IMR-90 (cell line): ENCODE data around the gene TENM3. TPM values are rescaled to one million over a fixed set of nuclear protein-coding genes. Genes with fewer than 3 reads are reported as not detected.

Experiments used
- ATAC-seq: fragments of 200-7000 bp; cut with Tn5 transposase; 2 replicates; pipeline ENCODE4 v1.9.1; 2020; ENCODE audit warnings: low read depth, mild to moderate bottlenecking, moderate library complexity
- BruUV-seq: library from RNA; stranded (reverse); fragments of 400-500 nt; replicated peaks from 2 replicates; lab custom pipeline; 2021; lab: Mats Ljungman, UMichigan
- CTCF ChIA-PET: fragments of 300-600 bp; formaldehyde crosslinking; extraction: SDS; loops from one replicate; lab custom pipeline; 2021; ENCODE audit warnings: antibody characterized with exemption; lab: Yijun Ruan, JAX
- POLR2A ChIA-PET: fragments of 300-600 bp; sonication (Branson Sonifier 250); formaldehyde crosslinking; loops from one replicate; lab custom pipeline; 2022; ENCODE audit warnings: antibody characterized with exemption; ENCODE audit not compliant: unreplicated experiment; lab: Charles Lee
- DNase-seq: peaks from one replicate; pipeline ENCODE4 v3.0.0; 2013
- H2AFZ ChIP-seq: replicated peaks from 2 replicates; pipeline ENCODE3; 2013; ENCODE audit warnings: low read length, mild to moderate bottlenecking; ENCODE audit not compliant: poor library complexity
- H2AK5ac ChIP-seq: 2 replicates; pipeline ENCODE4 v1.6.1; 2013; ENCODE audit warnings: low read depth, low read length, inconsistent platforms
- H2AK9ac ChIP-seq: replicated peaks from 2 replicates; pipeline ENCODE3; 2013; ENCODE audit warnings: mild to moderate bottlenecking, low read depth, low read length, moderate library complexity; ENCODE audit not compliant: poor library complexity
- H2BK120ac ChIP-seq: 2 replicates; pipeline ENCODE4 v1.6.1; 2013; ENCODE audit warnings: low read depth, low read length, inconsistent platforms
- H2BK15ac ChIP-seq: 3 replicates; pipeline ENCODE4 v1.6.1; 2013; ENCODE audit warnings: low read depth, low read length, inconsistent platforms
- H2BK20ac ChIP-seq: 2 replicates; pipeline ENCODE4 v1.6.1; 2013; ENCODE audit warnings: low read depth, mild to moderate bottlenecking, inconsistent platforms, low read length, moderate library complexity
- H2BK5ac ChIP-seq: 2 replicates; pipeline ENCODE4 v1.6.1; 2013; ENCODE audit warnings: mild to moderate bottlenecking, low read depth, low read length, inconsistent platforms; ENCODE audit not compliant: poor library complexity, severe bottlenecking
- H3K14ac ChIP-seq: replicated peaks from 2 replicates; pipeline ENCODE4 v1.6.1; 2013; ENCODE audit warnings: low read depth, low read length, inconsistent platforms
- H3K18ac ChIP-seq: 2 replicates; pipeline ENCODE4 v1.6.1; 2013; ENCODE audit warnings: low read depth, low read length, control low read depth
- H3K23ac ChIP-seq: 2 replicates; pipeline ENCODE4 v1.6.1; 2013; ENCODE audit warnings: low read depth, low read length, inconsistent platforms
- H3K27ac ChIP-seq: 2 replicates; pipeline ENCODE4 v1.5.1; 2013; ENCODE audit warnings: mild to moderate bottlenecking, control low read depth, low read length; ENCODE audit not compliant: insufficient read depth
- H3K27me3 ChIP-seq: 2 replicates; pipeline ENCODE4 v1.6.1; 2013; ENCODE audit warnings: low read length; ENCODE audit not compliant: control insufficient read depth, insufficient read depth
- H3K36me3 ChIP-seq: 2 replicates; pipeline ENCODE4 v1.6.1; 2013; ENCODE audit warnings: low read length, mixed read lengths; ENCODE audit not compliant: control insufficient read depth, insufficient read depth
- H3K4ac ChIP-seq: 2 replicates; pipeline ENCODE4 v1.6.1; 2013; ENCODE audit warnings: low read depth, low read length, inconsistent platforms
- H3K4me1 ChIP-seq: 2 replicates; pipeline ENCODE4 v1.6.1; 2013; ENCODE audit warnings: low read length, mixed read lengths; ENCODE audit not compliant: control insufficient read depth, insufficient read depth
- H3K4me2 ChIP-seq: 2 replicates; pipeline ENCODE4 v1.6.1; 2013; ENCODE audit warnings: low read depth, mild to moderate bottlenecking, control low read depth, low read length, moderate library complexity
- H3K4me3 ChIP-seq: 2 replicates; pipeline ENCODE4 v1.5.1; 2013; ENCODE audit warnings: low read depth, mild to moderate bottlenecking, control low read depth, low read length, moderate library complexity; ENCODE audit not compliant: insufficient read depth
- H3K56ac ChIP-seq: 2 replicates; pipeline ENCODE4 v1.6.1; 2013; ENCODE audit warnings: low read length, inconsistent platforms; ENCODE audit not compliant: insufficient read depth; ENCODE audit errors: extremely low read depth
- H3K79me1 ChIP-seq, 2 experiments: 2 replicates each; pipeline ENCODE4 v1.6.1; 2013; ENCODE audit warnings: low read length in 2 of 2, inconsistent platforms in 1 of 2, low read depth in 1 of 2
- H3K9ac ChIP-seq: 2 replicates; pipeline ENCODE4 v1.6.1; 2013; ENCODE audit warnings: low read depth, low read length, control low read depth
- H3K9me1 ChIP-seq: 2 replicates; pipeline ENCODE4 v1.6.1; 2013; ENCODE audit warnings: low read length, inconsistent platforms; ENCODE audit not compliant: insufficient read depth
- H3K9me3 ChIP-seq: 2 replicates; pipeline ENCODE4 v1.6.1; 2013; ENCODE audit warnings: low read length; ENCODE audit not compliant: control insufficient read depth, insufficient read depth
- H4K20me1 ChIP-seq: 2 replicates; pipeline ENCODE4 v1.6.1; 2013; ENCODE audit warnings: low read length, inconsistent platforms; ENCODE audit not compliant: insufficient read depth
- H4K5ac ChIP-seq: 2 replicates; pipeline ENCODE4 v1.6.1; 2013; ENCODE audit warnings: mild to moderate bottlenecking, low read depth, low read length, control low read depth
- H4K8ac ChIP-seq, 2 experiments: 2 replicates each; pipeline ENCODE4 v1.6.1; 2013; ENCODE audit warnings: low read depth in 2 of 2, low read length in 2 of 2, control low read depth in 1 of 2, inconsistent platforms in 1 of 2
- H4K91ac ChIP-seq: 2 replicates; pipeline ENCODE4 v1.6.1; 2013; ENCODE audit warnings: low read depth, low read length, inconsistent platforms; ENCODE audit not compliant: insufficient read depth
- BHLHE40 ChIP-seq: fragments of 150-350 bp; IDR thresholded peaks from 2 replicates; pipeline ENCODE4 v1.6.1; 2016; ENCODE audit warnings: mild to moderate bottlenecking, low read depth, low read length
- CEBPB ChIP-seq: IDR thresholded peaks from 2 replicates; pipeline ENCODE4 v1.6.1; 2012; ENCODE audit warnings: low read depth, low read length, improper control_type of control experiment
- CHD1 ChIP-seq: IDR thresholded peaks from 2 replicates; pipeline ENCODE4 v1.6.1; 2012; ENCODE audit warnings: low read depth, low read length, improper control_type of control experiment
- CTCF ChIP-seq: conservative IDR thresholded peaks from 2 replicates; pipeline ENCODE4 v1.5.1; 2012; ENCODE audit warnings: mild to moderate bottlenecking, low read depth, low read length, improper control_type of control experiment
- ELK1 ChIP-seq: fragments of 150-350 bp; IDR thresholded peaks from 2 replicates; pipeline ENCODE4 v1.6.1; 2016; ENCODE audit warnings: low read depth, mild to moderate bottlenecking, low read length, moderate library complexity, borderline replicate concordance
- FOS ChIP-seq: fragments of 150-350 bp; IDR thresholded peaks from 2 replicates; pipeline ENCODE4 v1.6.1; 2016; ENCODE audit warnings: low read depth, low read length
- MAFK ChIP-seq: IDR thresholded peaks from 2 replicates; pipeline ENCODE4 v1.6.1; 2012; ENCODE audit warnings: low read depth, low read length, improper control_type of control experiment
- MAZ ChIP-seq: IDR thresholded peaks from 2 replicates; pipeline ENCODE4 v1.6.1; 2012; ENCODE audit warnings: low read depth, mild to moderate bottlenecking, low read length, improper control_type of control experiment, moderate library complexity, borderline replicate concordance
- MXI1 ChIP-seq: IDR thresholded peaks from 2 replicates; pipeline ENCODE4 v1.6.1; 2012; ENCODE audit warnings: low read depth, mild to moderate bottlenecking, low read length, moderate library complexity, borderline replicate concordance
- NFE2L2 ChIP-seq: fragments of 150-350 bp; IDR thresholded peaks from 2 replicates; pipeline ENCODE4 v1.6.1; 2016; ENCODE audit warnings: low read depth, mild to moderate bottlenecking, low read length
- POLR2A ChIP-seq: IDR thresholded peaks from 2 replicates; pipeline ENCODE4 v1.6.1; 2012; ENCODE audit warnings: mild to moderate bottlenecking, low read depth, low read length
- RAD21 ChIP-seq: IDR thresholded peaks from 2 replicates; pipeline ENCODE4 v1.6.1; 2012; ENCODE audit warnings: low read length, improper control_type of control experiment
- RCOR1 ChIP-seq: IDR thresholded peaks from 2 replicates; pipeline ENCODE4 v1.6.1; 2012; ENCODE audit warnings: mild to moderate bottlenecking, low read length, improper control_type of control experiment; ENCODE audit not compliant: insufficient replicate concordance
- RFX5 ChIP-seq: IDR thresholded peaks from 2 replicates; pipeline ENCODE4 v1.8.0; 2012; ENCODE audit warnings: low read depth, mild to moderate bottlenecking, low read length, moderate library complexity
- SMC3 ChIP-seq: fragments of 150-350 bp; IDR thresholded peaks from 2 replicates; pipeline ENCODE4 v1.6.1; 2016; ENCODE audit warnings: low read depth, mild to moderate bottlenecking, antibody characterized with exemption, low read length, moderate library complexity
- WGBS, 2 experiments: methylation state at CpG; one replicate each; pipeline versions ENCODE4 v1.1.5 to v1.1.7; 2013; ENCODE audit warnings: missing lambda C conversion rate in 2 of 2; ENCODE audit not compliant: insufficient read length in 1 of 2; ENCODE audit errors: extremely low coverage in 2 of 2; 5-methylcytosine and 5-hydroxymethylcytosine counted together
- dilution Hi-C: fragments of 300-500 bp; cut with HindIII; formaldehyde crosslinking; loops from one replicate; pipeline ENCODE4 v1.14.3; 2018; ENCODE audit warnings: low sequenced_read_pairs; ENCODE audit not compliant: unreplicated experiment
- in situ Hi-C: fragments of 300-500 bp; cut with MboI; formaldehyde crosslinking; loops from 3 replicates; pipeline ENCODE4 v1.14.3; 2019; ENCODE audit warnings: low sequenced_read_pairs, inconsistent platforms, mixed read lengths
- intact Hi-C: fragments of 100-400 bp; cut with micrococcal nuclease; formaldehyde crosslinking; loops from 2 replicates; pipeline ENCODE4 v1.10.0; 2022
- polyA plus RNA-seq, 3 experiments: library from polyadenylated mRNA; depleted of rRNA; stranded (reverse); fragments of >200 nt; gene quantifications; 2 replicates each; pipeline ENCODE4 v1.2.3, GENCODE V29; 2012; ENCODE audit warnings: low replicate concordance in 1 of 3
- total RNA-seq: library from RNA; depleted of rRNA; stranded (reverse); fragments of >200 nt; gene quantifications from 2 replicates; pipeline ENCODE4 v1.2.3, GENCODE V29; 2012
- TF ChIP-seq, protein P1 (sequence below): fragments of 150-350 bp; IDR thresholded peaks from 2 replicates; pipeline ENCODE4 v1.6.1; 2017; ENCODE audit warnings: mild to moderate bottlenecking, antibody characterized with exemption, low read length, low read depth

The TENM3 gene
- total and polyA plus RNA-seq, 2 of the 4 experiments (the other 2 are of a cell fraction), result 29.9 to 173 TPM

DNA sequence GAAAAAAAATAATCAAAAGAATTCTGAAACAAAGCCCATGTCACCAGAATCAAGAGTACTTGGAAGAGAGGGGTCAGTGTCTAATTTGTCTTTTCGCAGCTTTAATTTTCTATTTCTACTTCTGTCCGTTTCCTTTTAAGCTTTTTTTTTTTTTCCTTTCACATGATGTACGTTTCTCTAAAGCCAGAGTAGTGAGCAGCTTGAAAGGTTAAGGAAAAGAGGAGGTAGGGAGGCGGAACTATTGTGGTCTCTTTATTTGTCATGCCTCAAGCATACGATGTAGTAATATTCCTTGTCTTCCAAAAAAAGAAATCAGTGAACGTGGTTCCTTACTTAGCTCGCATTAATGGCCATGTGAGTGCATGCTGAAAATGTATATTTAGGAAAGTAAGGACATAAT is 311.5 kb downstream of the TENM3 start:
- H3K9me3 ChIP-seq, result no peaks in the 10 kb centered on the region
- no peak overlapping the region for H2AFZ ChIP-seq
- no peak overlapping the region for H3K18ac ChIP-seq
- H2BK120ac ChIP-seq, result no peak overlapping the region
- H4K20me1 ChIP-seq, result no peaks in the 10 kb centered on the region
- H2BK5ac ChIP-seq, result peak overlapping the region; percentile 7
- intact Hi-C loops, result loop anchor here (5.0 to 10.0 kb wide), 4 partner anchors 72 to 990 kb away; no protein-coding TSS in a partner anchor
- DNase-seq (no peak), ATAC-seq (no peak)
- dilution Hi-C loops, result no loop called here
- no peak overlapping the region for H2BK15ac ChIP-seq
- H3K79me1 ChIP-seq, result peaks cover 10 to 12% of the 10 kb centered on the region in 2 experiments; a peak in 2 of 4 replicates
- H3K9me1 ChIP-seq, result peaks cover 4% of the 10 kb centered on the region
- H3K4me3 ChIP-seq, result no peak overlapping the region
- H3K27ac ChIP-seq, result no peak overlapping the region
- no TSS peak for BruUV-seq
- H3K56ac ChIP-seq, result no peak overlapping the region
- ChIA-PET CTCF (interaction anchor here (0.5 to 0.6 kb wide), 2 partner anchors 178 to 974 kb away, joined by 3 to 5 read pairs; no protein-coding TSS in a partner anchor), POLR2A (no interaction called here)
- H2BK20ac ChIP-seq, result no peak overlapping the region
- H3K9ac ChIP-seq, result no peak overlapping the region
- H2AK9ac ChIP-seq, result no peak overlapping the region
- peak overlapping the region; percentile 52; the same call in 1 of the 2 replicates for H4K5ac ChIP-seq
- no peaks in the 10 kb centered on the region for H3K27me3 ChIP-seq
- peaks cover 8% of the 10 kb centered on the region; the same call in 1 of the 2 replicates for H3K4me1 ChIP-seq
- peak overlapping the region; percentile 97; the same call in 1 of the 2 replicates for H3K4me2 ChIP-seq
- no peak overlapping the region for H4K91ac ChIP-seq
- no CpG with 5 or more reads among the region's 7 CpGs for whole genome bisulfite sequencing, 2 experiments
- no peaks in the 10 kb centered on the region for H3K36me3 ChIP-seq
- H3K4ac ChIP-seq, result no peak overlapping the region
- H2AK5ac ChIP-seq, result no peak overlapping the region
- peak overlapping the region in 1 of 2 experiments; percentile 1; a peak in 1 of 4 replicates for H4K8ac ChIP-seq
- in situ Hi-C loops, result no loop called here
- H3K23ac ChIP-seq, result no peak overlapping the region
- no peak overlapping the region for H3K14ac ChIP-seq
- TF ChIP-seq SMC3, result no peak
- TF ChIP-seq MXI1, result no peak
- TF ChIP-seq ELK1, result no peak
- TF ChIP-seq CTCF, result no peak
- no peak for TF ChIP-seq CEBPB
- TF ChIP-seq POLR2A, result no peak
- TF ChIP-seq CHD1, result no peak
- no peak for TF ChIP-seq BHLHE40
- TF ChIP-seq, protein P1, sequence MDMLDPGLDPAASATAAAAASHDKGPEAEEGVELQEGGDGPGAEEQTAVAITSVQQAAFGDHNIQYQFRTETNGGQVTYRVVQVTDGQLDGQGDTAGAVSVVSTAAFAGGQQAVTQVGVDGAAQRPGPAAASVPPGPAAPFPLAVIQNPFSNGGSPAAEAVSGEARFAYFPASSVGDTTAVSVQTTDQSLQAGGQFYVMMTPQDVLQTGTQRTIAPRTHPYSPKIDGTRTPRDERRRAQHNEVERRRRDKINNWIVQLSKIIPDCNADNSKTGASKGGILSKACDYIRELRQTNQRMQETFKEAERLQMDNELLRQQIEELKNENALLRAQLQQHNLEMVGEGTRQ, result no peak
- no peak for TF ChIP-seq FOS
- no peak for TF ChIP-seq MAZ
- TF ChIP-seq RAD21, result no peak
- no peak for TF ChIP-seq MAFK
- TF ChIP-seq RFX5, result no peak
- TF ChIP-seq RCOR1, result no peak
- TF ChIP-seq NFE2L2, result no peak
